WTC11 (cell line): ENCODE data around the gene PPP4R3B. TPM values are rescaled to one million over a fixed set of nuclear protein-coding genes. Genes with fewer than 3 reads are reported as not detected.

Source experiments
- ATAC-seq: fragments of 200-7000 bp; cut with Tn5 transposase; 2 replicates; pipeline ENCODE4 v1.10.0; 2021; ENCODE audit warnings: mild to moderate bottlenecking, moderate library complexity
- CTCF ChIA-PET: fragments of 300-600 bp; sonication (Branson Sonifier 250); formaldehyde crosslinking; loops from one replicate; lab custom pipeline; 2021; ENCODE audit warnings: antibody characterized with exemption; lab: Charles Lee
- POLR2A ChIA-PET: fragments of 350-600 bp; sonication (Branson Sonifier 250); formaldehyde crosslinking; loops from one replicate; lab custom pipeline; 2021; ENCODE audit warnings: antibody characterized with exemption; lab: Charles Lee
- DNase-seq: peaks from one replicate; pipeline ENCODE4 v3.0.0; 2021; ENCODE audit warnings: low spot score
- H3K27ac Mint-ChIP-seq: 2 replicates; pipeline ENCODE4 v1.8.0; 2021; ENCODE audit warnings: mixed read lengths
- H3K27me3 Mint-ChIP-seq: 2 replicates; pipeline ENCODE4 v1.8.0; 2021; ENCODE audit warnings: low read depth, mild to moderate bottlenecking, moderate library complexity, mixed read lengths
- H3K36me3 Mint-ChIP-seq: 2 replicates; pipeline ENCODE4 v1.8.0; 2021; ENCODE audit warnings: mixed read lengths
- H3K4me1 Mint-ChIP-seq: 2 replicates; pipeline ENCODE4 v1.8.0; 2022; ENCODE audit warnings: mixed read lengths
- H3K4me3 Mint-ChIP-seq: 2 replicates; pipeline ENCODE4 v1.8.0; 2021; ENCODE audit warnings: mild to moderate bottlenecking, moderate library complexity, mixed read lengths
- H3K9me3 Mint-ChIP-seq: 2 replicates; pipeline ENCODE4 v1.8.0; 2021; ENCODE audit warnings: mixed read lengths
- ATF1 ChIP-seq: sonication (generic); formaldehyde crosslinking; IDR thresholded peaks from 2 replicates; pipeline ENCODE4 v1.8.1; 2023; ENCODE audit warnings: mild to moderate bottlenecking, moderate library complexity, missing genetic modification reagents
- CREM ChIP-seq: sonication (generic); formaldehyde crosslinking; IDR thresholded peaks from 2 replicates; pipeline ENCODE4 v1.8.1; 2022; ENCODE audit warnings: mild to moderate bottlenecking, missing genetic modification reagents, moderate library complexity
- EMX1 ChIP-seq: fragments of 250-450 bp; sonication (Bioruptor Pico); IDR thresholded peaks from 2 replicates; pipeline ENCODE4 v1.8.0; 2021; ENCODE audit warnings: mild to moderate bottlenecking
- GRHL2 ChIP-seq: fragments of 250-450 bp; sonication (Bioruptor Pico); IDR thresholded peaks from 2 replicates; pipeline ENCODE4 v1.8.0; 2022; ENCODE audit warnings: mild to moderate bottlenecking, moderate library complexity; ENCODE audit not compliant: insufficient replicate concordance, severe bottlenecking
- PRRX2 ChIP-seq: fragments of 250-450 bp; sonication (Bioruptor Pico); IDR thresholded peaks from 2 replicates; pipeline ENCODE4 v1.8.0; 2021; ENCODE audit warnings: mild to moderate bottlenecking
- SMAD3 ChIP-seq: sonication (generic); formaldehyde crosslinking; IDR thresholded peaks from 2 replicates; pipeline ENCODE4 v1.8.0; 2022; ENCODE audit warnings: missing genetic modification reagents, mild to moderate bottlenecking, borderline replicate concordance
- TP53 ChIP-seq: sonication (generic); formaldehyde crosslinking; IDR thresholded peaks from 2 replicates; pipeline ENCODE4 v1.8.1; 2023; ENCODE audit warnings: mild to moderate bottlenecking, missing genetic modification reagents
- ZNF138 ChIP-seq: sonication (generic); formaldehyde crosslinking; conservative IDR thresholded peaks from 2 replicates; pipeline ENCODE4 v1.8.1; 2022; ENCODE audit warnings: mild to moderate bottlenecking, moderate library complexity, missing genetic modification reagents
- ZNF423 ChIP-seq: fragments of 250-450 bp; sonication (Bioruptor Pico); IDR thresholded peaks from 2 replicates; pipeline ENCODE4 v2.1.2; 2022; ENCODE audit warnings: mild to moderate bottlenecking, moderate library complexity
- total RNA-seq: library from RNA; stranded (reverse); gene quantifications from 3 replicates; pipeline ENCODE4 v1.2.3, GENCODE V29; 2021
- TF ChIP-seq, protein P1 (sequence below): fragments of 250-450 bp; sonication (Bioruptor Pico); IDR thresholded peaks from 2 replicates; pipeline ENCODE4 v1.9.0; 2021; ENCODE audit warnings: mild to moderate bottlenecking, borderline replicate concordance
- TF ChIP-seq, protein P2 (sequence below): fragments of 250-450 bp; sonication (Bioruptor Pico); conservative IDR thresholded peaks from 2 replicates; pipeline ENCODE4 v1.9.0; 2021; ENCODE audit warnings: mild to moderate bottlenecking
- TF ChIP-seq, protein P3 (sequence below): sonication (generic); formaldehyde crosslinking; IDR thresholded peaks from 2 replicates; pipeline ENCODE4 v1.8.1; 2023; ENCODE audit warnings: mild to moderate bottlenecking, missing genetic modification reagents
- TF ChIP-seq, protein P4 (sequence below): sonication (generic); formaldehyde crosslinking; IDR thresholded peaks from 2 replicates; pipeline ENCODE4 v1.8.1; 2022; ENCODE audit warnings: missing genetic modification reagents, borderline replicate concordance
- TF ChIP-seq, protein P5 (sequence below): fragments of 200-600 bp; IDR thresholded peaks from 2 replicates; pipeline ENCODE4 v1.8.0; 2022; ENCODE audit warnings: antibody characterized with exemption
- TF ChIP-seq, protein P6 (sequence below): sonication (generic); formaldehyde crosslinking; IDR thresholded peaks from 2 replicates; pipeline ENCODE4 v1.8.0; 2023; ENCODE audit warnings: missing genetic modification reagents

Gene PPP4R3B
- total RNA-seq, 1 experiment from 2014 or later = 39.0 TPM

DNA sequence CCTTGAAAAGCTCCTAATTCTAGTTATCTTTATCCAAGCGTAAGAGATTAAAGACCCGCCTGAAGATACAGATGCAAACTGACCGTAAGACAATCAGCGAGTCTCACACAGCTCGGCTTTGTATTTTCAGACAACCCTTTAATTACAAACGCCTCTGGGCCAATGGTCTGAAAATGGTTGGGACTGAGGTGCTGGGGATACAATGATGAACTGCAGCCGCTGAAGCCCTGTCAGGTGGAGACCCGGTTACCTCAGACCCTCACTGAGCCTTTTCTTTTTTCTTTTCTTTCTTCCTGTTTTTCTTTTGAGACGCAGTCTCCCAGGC, 98.6 kb downstream of the PPP4R3B start:
- Mint-ChIP-seq H3K27ac (peak overlapping the region; percentile 93), H3K36me3 (peaks cover 2% of the 10 kb centered on the region; the same call in 1 of the 2 replicates)
- CTCF ChIA-PET = interaction anchor here (1.0 to 1.8 kb wide), 5 partner anchors 11 to 854 kb away, joined by 3 to 5 read pairs (median 4); partner anchors contain the start of gene CCDC88A
- TF ChIP-seq SMAD3 (CRISPR knock-in tag) = no peak
- no peak for TF ChIP-seq TP53 (CRISPR knock-in tag)
- 0 out of 2 replicates have a peak, but pooled peaks have one; percentile 18 for TF ChIP-seq CREM (CRISPR knock-in tag)
- TF ChIP-seq, all 79 proteins: peak for 1
- no peaks in the 10 kb centered on the region for H3K9me3 Mint-ChIP-seq
- peaks cover 6% of the 10 kb centered on the region for H3K4me1 Mint-ChIP-seq
- POLR2A ChIA-PET = interaction anchor here (0.6 to 1.0 kb wide), 2 partner anchors 48 to 97 kb away, joined by 3 to 9 read pairs; no protein-coding TSS in a partner anchor
- DNase-seq (no peak), ATAC-seq (peak; percentile 10)
- H3K4me3 Mint-ChIP-seq = peak overlapping the region; percentile 98
- H3K27me3 Mint-ChIP-seq = no peaks in the 10 kb centered on the region; the same call in 1 of the 2 replicates

DNA sequence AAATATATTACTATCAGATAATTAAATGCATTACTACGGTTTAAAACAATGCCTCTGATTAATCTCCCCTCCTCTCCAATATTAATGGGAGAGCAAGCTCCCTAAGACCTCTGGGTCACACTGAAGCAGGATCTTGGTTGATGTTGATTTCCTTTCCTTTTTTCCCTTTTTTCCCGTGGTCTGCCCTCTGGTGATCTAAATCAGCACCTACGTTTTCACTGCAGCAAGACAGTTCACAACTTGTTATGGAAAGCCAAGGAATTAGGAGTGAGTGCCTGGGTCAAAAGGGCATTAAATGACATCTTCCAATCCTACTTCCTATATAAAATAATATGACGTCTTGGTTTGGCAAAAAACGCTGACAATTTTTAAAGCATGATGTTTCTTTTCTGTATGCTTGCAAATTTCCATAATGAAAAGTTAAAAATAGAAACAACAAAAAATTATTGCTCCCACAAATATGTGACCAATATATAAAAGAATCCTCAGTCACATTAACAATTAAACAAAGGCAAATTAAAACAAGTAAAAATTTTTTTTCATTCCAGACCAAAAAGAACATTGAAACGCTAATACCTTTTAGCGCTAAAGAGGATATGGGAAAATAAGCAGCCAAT, 105.8 kb downstream of the PPP4R3B start:
- ChIA-PET CTCF (interaction anchor here (0.6 to 1.0 kb wide), 3 partner anchors 26 to 288 kb away, joined by 3 to 4 read pairs (median 3); no protein-coding TSS in a partner anchor), POLR2A (no interaction called here)
- H3K27me3 Mint-ChIP-seq = no peaks in the 10 kb centered on the region; the same call in 1 of the 2 replicates

DNA sequence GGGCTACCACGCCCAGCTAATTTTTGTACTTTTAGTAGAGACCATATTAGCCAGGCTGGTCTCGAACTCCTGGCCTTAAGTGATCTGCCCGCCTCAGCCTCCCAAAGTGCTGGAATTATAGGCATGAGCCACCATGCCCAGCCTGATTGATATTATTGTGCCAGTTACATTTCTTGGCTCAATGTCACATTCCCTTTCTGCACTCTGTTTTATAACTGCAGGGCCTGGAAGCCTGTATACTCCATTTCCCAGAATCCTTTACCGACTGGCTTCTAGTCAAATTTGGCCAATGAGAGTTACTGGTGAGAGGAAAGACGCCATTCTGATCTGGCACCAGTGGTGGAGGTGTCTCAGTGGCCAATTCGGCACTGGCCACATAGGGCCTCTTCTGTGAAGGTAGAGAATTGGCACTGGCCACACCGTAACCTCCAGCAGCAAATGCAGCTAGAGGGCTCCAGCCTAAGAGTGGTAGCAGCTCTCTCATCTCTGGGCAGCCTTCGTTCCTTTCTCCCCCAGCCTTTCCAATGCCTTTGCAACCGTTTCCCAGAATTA, 114.8 kb downstream of the PPP4R3B start:
- ChIA-PET CTCF (no interaction called here), POLR2A (no interaction called here)
- no peak overlapping the region for H3K27ac Mint-ChIP-seq
- DNase-seq (no peak), ATAC-seq (peak; percentile 77)
- H3K4me1 Mint-ChIP-seq = peaks cover 4% of the 10 kb centered on the region; the same call in 1 of the 2 replicates
- H3K9me3 Mint-ChIP-seq = no peaks in the 10 kb centered on the region
- no peaks in the 10 kb centered on the region for H3K36me3 Mint-ChIP-seq
- no peak overlapping the region for H3K4me3 Mint-ChIP-seq
- no peaks in the 10 kb centered on the region for H3K27me3 Mint-ChIP-seq
- no peak for TF ChIP-seq ZNF138
- TF ChIP-seq, protein P1, sequence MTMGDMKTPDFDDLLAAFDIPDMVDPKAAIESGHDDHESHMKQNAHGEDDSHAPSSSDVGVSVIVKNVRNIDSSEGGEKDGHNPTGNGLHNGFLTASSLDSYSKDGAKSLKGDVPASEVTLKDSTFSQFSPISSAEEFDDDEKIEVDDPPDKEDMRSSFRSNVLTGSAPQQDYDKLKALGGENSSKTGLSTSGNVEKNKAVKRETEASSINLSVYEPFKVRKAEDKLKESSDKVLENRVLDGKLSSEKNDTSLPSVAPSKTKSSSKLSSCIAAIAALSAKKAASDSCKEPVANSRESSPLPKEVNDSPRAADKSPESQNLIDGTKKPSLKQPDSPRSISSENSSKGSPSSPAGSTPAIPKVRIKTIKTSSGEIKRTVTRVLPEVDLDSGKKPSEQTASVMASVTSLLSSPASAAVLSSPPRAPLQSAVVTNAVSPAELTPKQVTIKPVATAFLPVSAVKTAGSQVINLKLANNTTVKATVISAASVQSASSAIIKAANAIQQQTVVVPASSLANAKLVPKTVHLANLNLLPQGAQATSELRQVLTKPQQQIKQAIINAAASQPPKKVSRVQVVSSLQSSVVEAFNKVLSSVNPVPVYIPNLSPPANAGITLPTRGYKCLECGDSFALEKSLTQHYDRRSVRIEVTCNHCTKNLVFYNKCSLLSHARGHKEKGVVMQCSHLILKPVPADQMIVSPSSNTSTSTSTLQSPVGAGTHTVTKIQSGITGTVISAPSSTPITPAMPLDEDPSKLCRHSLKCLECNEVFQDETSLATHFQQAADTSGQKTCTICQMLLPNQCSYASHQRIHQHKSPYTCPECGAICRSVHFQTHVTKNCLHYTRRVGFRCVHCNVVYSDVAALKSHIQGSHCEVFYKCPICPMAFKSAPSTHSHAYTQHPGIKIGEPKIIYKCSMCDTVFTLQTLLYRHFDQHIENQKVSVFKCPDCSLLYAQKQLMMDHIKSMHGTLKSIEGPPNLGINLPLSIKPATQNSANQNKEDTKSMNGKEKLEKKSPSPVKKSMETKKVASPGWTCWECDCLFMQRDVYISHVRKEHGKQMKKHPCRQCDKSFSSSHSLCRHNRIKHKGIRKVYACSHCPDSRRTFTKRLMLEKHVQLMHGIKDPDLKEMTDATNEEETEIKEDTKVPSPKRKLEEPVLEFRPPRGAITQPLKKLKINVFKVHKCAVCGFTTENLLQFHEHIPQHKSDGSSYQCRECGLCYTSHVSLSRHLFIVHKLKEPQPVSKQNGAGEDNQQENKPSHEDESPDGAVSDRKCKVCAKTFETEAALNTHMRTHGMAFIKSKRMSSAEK (CRISPR knock-in tag) = no peak
- TF ChIP-seq PRRX2 (CRISPR knock-in tag) = no peak
- TF ChIP-seq, protein P2, sequence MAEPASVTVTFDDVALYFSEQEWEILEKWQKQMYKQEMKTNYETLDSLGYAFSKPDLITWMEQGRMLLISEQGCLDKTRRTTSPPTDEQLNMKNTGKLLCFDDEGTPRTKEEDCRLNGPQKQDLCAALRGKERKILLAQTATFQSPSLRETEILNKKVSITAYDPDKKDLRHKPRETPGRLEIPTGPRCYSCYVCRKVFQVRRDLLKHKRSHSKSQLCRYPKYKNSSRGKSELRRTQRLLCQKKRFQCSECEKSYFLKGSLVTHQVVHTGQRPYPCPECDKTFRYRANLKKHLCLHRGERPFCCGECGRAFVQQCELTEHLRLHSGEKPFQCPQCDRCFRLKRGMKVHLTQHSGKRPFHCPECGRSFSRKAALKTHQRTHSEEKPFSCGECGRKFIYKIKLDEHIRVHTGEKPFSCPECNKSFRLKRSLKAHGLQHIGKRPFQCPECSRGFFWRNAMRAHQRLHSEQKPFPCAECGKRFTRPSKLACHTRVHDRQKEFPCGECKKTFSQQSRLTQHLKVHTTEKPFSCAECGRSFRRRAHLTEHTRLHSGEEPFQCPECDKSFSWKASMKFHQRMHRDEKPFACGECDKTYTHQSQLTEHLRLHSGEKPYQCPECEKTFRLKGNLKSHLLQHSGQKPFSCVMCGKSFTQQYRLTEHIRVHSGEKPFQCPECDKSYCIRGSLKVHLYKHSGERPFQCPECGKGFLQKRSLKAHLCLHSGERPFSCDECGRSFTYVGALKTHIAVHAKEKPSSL (CRISPR knock-in tag) = no peak
- TF ChIP-seq, protein P3, sequence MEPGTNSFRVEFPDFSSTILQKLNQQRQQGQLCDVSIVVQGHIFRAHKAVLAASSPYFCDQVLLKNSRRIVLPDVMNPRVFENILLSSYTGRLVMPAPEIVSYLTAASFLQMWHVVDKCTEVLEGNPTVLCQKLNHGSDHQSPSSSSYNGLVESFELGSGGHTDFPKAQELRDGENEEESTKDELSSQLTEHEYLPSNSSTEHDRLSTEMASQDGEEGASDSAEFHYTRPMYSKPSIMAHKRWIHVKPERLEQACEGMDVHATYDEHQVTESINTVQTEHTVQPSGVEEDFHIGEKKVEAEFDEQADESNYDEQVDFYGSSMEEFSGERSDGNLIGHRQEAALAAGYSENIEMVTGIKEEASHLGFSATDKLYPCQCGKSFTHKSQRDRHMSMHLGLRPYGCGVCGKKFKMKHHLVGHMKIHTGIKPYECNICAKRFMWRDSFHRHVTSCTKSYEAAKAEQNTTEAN (CRISPR knock-in tag) = no peak
- no peak for TF ChIP-seq EMX1 (CRISPR knock-in tag)
- no peak for TF ChIP-seq GRHL2 (CRISPR knock-in tag)
- TF ChIP-seq ATF1 = no peak
- TF ChIP-seq, protein P4, sequence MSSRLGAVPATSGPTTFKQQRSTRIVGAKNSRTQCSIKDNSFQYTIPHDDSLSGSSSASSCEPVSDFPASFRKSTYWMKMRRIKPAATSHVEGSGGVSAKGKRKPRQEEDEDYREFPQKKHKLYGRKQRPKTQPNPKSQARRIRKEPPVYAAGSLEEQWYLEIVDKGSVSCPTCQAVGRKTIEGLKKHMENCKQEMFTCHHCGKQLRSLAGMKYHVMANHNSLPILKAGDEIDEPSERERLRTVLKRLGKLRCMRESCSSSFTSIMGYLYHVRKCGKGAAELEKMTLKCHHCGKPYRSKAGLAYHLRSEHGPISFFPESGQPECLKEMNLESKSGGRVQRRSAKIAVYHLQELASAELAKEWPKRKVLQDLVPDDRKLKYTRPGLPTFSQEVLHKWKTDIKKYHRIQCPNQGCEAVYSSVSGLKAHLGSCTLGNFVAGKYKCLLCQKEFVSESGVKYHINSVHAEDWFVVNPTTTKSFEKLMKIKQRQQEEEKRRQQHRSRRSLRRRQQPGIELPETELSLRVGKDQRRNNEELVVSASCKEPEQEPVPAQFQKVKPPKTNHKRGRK = no peak
- no peak for TF ChIP-seq ZNF423 (CRISPR knock-in tag)

More for the DNA sequence above, 105.8 kb downstream of the PPP4R3B start:
- DNase-seq (peak; percentile 20), ATAC-seq (peak; percentile 93)
- Mint-ChIP-seq H3K9me3 (no peaks in the 10 kb centered on the region), H3K4me1 (no peaks in the 10 kb centered on the region; the same call in 1 of the 2 replicates), H3K27ac (no peak overlapping the region), H3K4me3 (no peak overlapping the region), H3K36me3 (no peaks in the 10 kb centered on the region)
- TF ChIP-seq, protein P5, sequence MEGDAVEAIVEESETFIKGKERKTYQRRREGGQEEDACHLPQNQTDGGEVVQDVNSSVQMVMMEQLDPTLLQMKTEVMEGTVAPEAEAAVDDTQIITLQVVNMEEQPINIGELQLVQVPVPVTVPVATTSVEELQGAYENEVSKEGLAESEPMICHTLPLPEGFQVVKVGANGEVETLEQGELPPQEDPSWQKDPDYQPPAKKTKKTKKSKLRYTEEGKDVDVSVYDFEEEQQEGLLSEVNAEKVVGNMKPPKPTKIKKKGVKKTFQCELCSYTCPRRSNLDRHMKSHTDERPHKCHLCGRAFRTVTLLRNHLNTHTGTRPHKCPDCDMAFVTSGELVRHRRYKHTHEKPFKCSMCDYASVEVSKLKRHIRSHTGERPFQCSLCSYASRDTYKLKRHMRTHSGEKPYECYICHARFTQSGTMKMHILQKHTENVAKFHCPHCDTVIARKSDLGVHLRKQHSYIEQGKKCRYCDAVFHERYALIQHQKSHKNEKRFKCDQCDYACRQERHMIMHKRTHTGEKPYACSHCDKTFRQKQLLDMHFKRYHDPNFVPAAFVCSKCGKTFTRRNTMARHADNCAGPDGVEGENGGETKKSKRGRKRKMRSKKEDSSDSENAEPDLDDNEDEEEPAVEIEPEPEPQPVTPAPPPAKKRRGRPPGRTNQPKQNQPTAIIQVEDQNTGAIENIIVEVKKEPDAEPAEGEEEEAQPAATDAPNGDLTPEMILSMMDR = 0 out of 2 replicates have a peak, but pooled peaks have one; percentile 20
- TF ChIP-seq, protein P6, sequence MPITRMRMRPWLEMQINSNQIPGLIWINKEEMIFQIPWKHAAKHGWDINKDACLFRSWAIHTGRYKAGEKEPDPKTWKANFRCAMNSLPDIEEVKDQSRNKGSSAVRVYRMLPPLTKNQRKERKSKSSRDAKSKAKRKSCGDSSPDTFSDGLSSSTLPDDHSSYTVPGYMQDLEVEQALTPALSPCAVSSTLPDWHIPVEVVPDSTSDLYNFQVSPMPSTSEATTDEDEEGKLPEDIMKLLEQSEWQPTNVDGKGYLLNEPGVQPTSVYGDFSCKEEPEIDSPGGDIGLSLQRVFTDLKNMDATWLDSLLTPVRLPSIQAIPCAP (CRISPR knock-in tag) = no peak
